Measurements from ENCODE around the gene ZNF273.

The ZNF273 gene

DNA sequence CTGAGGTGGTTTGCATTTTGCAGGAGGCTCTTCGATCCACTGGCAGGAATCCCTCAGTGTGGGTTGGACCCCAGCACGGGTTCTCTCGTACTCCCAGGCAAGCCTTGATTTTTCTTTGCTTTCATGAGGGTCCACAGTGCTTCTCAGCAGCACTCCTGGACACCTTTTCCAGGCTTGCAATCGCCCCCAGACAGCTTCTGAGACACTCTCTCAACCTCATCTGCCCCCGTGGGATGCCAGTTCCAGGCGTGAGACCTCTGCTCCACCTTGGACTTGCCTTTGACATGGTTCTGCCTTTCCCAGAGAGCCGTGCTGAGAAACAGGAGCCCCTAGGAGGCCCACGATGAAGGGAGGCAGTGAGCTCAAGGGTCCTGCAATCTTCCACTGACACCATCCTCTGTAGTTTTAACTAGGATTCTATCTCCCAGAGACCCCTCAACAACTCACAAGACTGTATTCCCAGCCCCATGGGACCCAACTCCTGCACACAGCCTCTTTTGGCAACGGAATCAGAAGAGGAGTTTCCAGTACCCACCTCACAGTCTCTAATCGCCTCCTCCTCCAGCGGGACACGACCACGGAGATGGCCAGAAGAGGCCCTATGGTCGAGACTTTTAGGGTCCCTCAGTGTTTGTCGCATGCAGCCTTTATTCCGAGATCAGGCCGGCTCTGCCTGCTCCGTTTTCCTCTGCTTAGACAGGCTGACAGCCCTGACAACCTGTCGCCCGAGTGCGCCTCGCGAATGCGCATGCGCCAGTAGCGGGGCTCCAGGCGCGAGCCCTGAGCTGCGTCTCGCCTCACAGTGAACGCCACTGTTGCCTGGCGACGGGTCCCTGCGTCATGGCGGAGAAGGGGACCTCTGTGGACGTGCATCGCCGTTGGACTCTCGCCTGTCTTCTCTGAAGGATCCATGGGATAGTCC, 26.0 kb upstream of the ZNF273 start:
- peak; percentile 29 to 51 for DNase-seq (ENCODE audit: low read depth in 2 of 2, low spot score in 1 of 2)

DNA sequence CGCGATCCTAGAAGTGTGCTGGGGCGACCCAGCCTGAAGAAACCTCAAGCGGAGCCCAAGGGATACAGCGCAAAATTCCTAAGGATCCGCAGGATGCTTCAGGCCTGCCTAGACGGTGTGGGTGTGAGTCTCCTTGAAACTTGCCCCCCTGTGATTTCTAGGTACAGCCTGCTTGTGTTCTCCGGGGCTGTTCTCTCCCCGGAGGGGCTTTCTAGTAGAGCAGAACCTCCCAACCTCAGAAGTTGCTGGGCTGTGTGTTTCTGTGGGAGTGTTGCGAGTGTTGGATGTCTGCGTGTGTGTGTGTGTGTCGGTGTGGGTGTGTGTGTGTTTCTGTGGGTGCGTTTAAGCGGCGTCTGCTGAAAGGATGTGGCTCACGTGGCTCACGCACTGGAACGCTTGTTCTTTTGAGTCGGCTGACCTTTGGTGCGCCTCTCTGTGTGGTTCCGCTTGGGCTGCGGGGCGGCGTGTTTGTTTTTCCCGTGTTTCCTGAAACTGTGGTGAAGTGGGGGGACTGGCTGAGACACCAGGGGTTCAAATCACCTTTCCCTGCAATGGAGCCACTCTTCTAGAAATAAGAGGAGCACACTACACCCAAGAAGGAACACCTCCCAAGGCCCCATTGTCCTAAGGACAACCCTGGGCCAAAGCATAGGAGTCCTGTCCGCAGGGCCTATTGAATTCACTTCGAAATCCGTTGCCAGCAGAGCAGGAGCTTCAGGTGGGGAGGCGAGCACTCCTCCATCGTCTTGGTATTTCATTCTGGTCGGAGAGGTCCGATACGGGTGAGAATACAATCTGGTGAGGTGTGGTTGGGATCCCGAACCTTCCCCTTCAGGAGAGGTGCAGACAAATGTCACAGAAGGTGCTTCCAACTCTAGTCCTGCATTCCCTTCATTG, 25.1 kb upstream of the ZNF273 start:
- DNase-seq (ENCODE audit: low read depth in 2 of 2, low spot score in 1 of 2), result no peak

DNA sequence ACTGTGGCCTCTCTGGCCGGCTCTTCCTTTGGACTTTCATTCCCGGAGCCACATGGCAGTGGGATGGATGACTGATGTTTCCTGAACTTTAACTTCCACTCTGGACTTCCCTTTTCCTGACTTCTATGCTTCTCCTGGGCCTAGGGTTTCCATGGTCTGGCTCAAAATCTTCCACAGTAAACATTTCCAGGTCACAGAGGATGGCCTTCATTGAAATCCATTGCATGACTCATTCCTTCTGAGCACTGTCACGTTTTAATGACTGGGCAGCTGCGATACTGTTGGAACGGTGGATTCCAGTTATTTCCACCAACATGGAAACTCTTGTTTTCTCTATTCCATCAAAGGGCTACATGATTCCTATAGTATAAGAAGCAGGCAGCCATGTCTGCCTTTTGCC, 24.4 kb upstream of the ZNF273 start:
- DNase-seq (ENCODE audit: low read depth in 2 of 2, low spot score in 1 of 2), result no peak

DNA sequence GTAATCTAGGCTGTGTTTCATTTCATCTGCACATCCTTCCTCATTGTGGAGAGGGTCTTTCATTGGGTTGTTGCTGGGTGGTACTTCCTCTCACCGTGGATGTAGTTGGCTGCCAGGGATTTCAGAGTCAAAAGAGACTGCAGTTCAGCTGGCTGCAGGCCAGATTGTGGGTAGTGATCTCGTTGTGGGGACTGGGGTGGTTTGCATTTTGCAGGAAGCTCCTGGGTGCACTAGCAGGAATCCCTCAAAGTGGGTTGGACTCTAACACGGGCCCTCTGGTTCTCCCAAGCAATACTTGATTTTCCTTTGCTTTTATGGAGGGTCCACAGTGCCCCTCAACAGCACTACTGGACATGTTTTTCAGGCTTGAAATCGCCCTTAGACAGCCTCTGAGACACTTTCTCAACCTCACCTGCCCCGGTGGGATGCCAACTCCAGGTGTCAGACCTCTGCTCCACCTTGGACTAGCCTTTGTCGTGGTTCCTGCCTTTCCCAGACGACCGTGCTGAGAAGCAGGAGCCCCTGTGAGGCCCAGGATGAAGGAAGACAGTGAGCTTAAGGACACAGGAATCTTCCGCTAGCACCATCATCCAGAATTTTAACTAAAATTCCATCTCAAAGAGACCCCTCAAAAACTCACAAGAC, 23.9 kb upstream of the ZNF273 start:
- no peak for DNase-seq (ENCODE audit: low read depth in 2 of 2, low spot score in 1 of 2)

DNA sequence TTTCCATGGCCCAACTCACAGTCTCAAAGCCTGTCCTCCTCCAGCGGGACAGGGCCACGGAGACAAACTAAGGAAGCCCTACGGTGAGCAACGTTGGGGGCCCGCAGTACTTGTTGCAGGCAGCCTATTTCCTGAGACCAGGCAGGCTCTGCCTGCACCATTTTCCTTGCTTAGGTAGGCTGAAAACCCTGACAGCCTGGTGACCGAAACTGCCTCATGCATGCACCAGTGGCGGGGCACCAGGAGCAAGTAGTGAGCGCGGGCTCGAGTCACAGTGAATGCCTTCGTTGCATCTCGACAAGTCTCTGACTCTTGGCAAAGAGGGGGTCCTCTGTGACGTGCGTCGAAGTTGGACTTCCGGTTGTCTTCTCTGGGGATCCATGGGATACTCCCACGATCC, 23.3 kb upstream of the ZNF273 start:
- no peak for DNase-seq (ENCODE audit: low read depth in 2 of 2, low spot score in 1 of 2)

DNA sequence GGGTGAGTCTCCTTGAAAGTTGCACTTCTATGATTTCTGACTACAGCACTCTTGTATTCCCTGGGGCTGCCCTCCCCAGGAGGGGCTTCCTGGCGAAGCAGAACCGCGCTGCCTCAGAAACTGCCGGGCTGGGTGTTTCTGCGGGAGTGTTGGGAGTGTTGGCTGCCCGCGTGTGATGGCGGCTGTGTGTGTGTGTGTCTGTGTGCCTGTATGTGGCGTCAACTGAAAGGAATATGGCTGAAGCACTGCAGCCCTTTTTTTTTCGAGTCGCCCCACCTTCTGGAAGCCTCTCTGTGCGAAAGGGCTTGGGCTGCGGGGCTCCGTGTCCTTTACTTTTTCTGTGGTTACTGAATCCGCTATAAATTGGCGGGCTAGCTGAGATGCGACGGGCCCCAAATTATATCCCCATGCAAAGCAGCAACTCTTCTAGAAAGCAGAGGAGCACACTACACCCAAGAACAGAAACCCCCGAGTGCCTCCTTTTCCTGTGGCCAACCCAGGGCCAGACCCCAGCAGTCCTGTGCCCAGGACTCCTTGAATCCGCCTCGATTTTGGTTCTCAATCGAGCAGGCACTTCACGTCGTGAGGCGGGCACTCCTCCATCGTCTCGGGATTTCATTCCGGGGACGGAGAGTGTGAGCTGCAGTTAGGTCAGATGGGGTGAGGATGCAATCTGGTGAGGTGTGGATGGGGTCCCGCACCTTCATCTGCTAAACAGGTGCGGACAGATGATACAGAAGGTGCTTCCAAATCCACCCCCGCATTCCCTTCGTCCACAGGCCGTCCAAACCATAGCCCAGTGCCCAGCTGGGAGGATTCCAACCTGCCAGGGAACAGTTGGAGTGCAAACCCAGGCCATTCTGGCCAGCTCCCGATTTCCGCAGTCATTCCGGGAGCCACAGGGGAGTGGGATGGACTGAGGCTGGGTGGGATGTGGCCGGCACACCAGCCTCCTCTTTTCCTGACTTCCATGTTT, 22.5 kb upstream of the ZNF273 start:
- no peak for DNase-seq (ENCODE audit: low read depth in 2 of 2, low spot score in 1 of 2)

DNA sequence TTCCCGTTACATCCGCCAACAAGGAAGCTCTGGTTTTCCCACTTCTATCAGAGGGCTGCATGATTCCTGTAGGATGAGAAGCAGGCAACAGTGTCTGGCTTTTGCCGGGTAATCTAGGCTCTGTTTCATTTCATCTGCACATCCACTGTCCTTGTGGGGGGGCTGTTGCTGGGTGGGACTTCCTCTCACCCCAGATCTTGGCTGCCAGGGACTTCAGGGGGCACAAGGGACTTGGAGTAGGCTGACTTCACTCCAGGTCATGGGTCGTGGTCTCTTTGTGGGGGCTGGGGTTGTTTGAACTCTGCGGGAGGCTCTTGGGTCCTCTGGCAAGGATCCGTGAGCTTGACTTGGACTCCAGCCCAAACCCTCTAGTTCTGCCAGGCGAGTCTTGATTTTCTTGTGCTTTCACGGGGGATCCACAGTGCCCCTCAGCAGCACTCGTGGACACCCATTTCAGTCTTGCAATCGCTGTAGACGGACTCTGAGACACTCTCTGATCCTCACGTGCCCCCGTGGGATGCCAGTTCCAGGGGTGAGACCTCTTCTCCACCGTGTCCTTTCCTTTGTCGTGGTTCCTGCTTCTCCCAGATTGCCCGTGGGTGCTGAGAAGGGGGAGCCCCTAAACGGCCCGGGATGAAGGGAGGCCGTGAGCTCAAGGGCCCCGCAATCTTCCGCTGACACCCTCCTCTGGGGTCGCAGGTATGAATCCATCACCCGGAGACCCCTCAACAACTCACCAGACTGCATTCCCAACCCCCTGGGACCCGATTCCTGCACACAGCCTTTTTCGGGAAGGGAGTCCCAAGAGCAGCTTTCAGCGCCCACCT, 21.4 kb upstream of the ZNF273 start:
- DNase-seq (ENCODE audit: low read depth in 2 of 2, low spot score in 1 of 2), result no peak

DNA sequence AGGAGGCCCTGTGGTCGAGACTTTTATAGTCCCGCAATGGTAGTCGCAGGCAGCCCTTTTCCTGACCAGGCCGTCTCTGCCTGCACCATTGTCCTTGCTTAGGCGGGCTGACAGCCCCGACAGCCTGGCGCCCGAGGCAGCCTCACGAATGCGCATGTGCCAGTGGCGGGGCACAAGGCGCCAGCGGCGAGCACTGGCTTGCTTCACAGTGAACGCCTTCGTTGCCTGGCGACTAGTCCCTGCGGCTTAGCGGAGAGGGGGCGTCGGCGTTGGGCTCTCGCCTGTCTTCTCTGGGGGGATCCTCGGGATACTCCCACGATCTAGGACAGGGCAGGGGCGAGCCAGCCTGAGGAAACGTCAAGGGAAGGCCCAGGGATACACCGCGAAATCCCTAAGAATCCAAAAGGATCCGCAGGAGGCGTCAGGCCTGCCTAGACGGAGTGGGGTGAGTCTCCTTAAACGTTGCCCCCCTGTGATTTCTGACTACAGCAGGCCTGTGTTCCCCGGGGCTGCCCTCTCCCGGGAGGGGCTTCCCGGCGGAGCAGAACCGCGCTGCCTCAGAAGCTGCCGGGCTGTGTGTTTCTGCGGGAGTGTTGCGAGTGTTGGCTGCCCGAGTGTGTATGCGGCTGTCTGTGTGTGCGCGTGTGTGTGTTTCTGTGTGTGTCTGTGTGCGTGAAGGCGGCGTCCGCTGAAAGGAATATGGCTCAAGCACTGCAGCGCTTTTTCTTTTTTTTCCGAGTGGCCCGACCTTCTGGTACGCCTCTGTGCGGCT, 20.5 kb upstream of the ZNF273 start:
- DNase-seq (ENCODE audit: low read depth in 2 of 2, low spot score in 1 of 2), result no peak

DNA sequence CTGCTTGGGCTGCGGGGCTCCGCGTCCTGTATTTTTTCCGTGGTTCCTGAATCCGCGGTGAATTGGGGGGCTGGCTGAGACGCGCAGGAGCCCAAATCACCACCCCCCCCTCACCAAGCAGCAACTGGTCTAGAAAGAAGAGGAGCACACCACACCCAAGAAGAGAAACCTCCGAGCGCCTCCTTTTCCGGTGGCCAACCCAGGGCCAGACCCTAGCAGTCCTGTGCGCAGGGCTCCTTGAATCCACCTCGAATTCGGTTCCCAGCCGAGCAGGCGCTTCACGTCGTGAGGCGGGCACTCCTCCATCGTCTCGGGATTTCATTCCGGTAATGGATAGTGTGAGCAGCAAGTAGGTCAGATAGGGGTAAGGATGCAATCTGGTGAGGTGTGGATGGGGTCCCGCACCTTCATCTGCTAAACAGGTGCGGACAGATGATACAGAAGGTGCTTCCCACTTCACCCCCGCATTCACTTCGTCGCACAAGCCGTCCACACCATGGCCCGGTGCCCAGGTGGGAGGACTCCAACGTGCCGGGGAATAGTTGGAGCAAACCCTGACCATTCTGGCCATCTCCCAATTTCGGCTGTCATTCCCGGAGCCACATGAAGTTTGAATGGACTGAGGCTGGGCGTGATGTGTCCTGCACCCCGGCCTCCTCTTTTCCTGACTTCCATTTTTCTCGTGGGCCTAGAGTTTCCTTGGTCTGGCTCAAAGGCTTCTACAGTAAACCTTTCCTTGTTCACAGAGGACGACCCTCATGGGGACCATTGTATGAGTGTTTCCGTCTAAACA, 19.8 kb upstream of the ZNF273 start:
- no peak for DNase-seq (ENCODE audit: low read depth in 2 of 2, low spot score in 1 of 2)

DNA sequence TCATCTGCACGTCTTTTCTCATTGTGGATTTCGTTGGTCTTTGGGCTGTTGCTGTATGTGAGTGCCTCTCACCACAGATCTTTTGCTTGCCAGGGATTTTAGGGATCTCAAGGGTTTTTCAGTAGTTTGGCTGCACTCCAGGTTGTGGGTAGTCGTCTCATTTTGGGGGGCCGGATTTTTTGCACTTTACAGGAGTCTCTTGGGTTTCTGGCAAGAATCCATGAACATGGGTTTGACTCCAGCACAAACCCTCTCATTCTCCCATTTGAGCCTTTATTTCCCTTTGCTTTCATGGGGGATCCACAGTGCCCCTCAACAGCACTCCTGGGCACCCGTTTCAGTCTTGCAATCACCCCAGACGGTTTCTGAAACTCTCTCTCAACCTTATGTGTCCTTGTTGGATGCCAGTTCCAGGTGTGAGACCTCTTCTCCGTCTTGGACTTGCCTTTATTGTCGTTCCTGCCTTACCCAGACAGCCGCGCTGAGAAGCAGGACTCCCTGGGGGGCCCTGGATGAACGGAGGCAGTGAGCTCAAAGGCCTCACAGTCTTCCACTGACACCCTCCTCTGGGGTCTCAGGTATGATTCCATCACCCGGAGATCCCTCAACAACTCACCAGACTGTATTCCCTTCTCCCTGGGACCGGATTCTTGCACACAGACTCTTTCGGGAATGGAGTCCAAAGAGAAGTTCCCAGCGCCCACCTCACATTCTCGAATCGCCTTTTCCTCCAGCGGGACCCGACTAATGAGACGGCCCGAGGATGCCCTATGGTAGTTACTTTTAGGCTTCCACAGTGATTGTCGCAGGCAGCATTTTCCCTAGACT, 18.8 kb upstream of the ZNF273 start:
- no peak for DNase-seq (ENCODE audit: low read depth in 2 of 2, low spot score in 1 of 2)

DNA sequence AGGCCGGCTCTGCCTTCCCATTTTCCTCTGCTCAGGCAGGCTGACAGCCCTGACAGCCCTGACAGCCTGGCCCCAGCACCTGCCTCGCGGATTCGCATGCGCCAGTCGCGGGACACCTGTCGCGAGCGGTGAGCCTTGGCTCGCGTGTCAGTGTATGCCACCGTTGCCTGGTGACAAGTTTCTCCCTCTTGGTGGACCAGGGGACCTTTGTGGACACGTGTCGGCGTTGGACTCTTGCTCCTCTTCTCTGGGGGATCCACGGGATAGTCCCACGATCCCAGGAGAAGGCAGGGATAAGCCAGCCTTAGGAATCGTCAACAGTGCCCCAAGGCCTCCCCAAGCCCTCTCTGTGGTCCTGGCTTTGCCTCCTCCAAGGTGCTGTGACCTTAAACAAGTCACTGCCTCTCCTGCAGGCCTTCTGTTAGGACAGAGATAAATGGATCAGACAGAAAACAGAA, 18.1 kb upstream of the ZNF273 start:
- no peak for DNase-seq (ENCODE audit: low read depth in 2 of 2, low spot score in 1 of 2)

DNA sequence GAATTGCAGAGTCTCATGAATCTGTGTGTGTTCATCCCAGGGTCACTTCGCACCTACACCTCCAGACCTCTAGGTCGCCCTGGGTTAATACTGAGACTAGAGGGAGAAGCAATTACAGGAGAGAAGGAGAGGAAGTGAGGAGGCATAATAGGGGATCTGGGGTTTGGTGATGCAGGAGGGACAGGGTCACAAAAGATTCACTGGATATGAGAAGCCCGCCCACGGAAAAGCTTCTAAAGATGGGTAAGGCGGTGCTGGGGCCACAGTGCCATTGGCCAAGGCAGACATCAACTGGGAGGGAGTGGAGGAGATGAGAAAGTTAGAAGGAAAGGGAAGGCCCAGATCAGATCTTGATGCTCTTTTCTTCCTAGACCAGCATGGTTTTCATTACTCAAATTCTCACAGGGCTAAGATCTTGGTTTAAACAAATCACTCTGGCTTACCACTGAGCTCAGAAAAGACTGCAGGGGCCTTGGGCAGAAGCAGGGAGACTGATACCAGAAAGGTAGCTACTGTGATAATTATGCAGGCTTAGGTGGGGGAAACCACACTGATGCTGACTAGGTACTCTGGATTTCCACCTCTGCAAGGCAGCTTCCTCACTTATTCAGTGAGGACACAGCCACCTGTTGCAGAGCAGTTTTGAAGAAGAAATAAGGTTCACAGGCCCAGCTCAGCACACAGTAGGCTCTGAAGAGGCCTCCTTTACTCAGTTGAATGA, 17.4 kb upstream of the ZNF273 start:
- DNase-seq (ENCODE audit: low read depth in 2 of 2, low spot score in 1 of 2), result no peak

DNA sequence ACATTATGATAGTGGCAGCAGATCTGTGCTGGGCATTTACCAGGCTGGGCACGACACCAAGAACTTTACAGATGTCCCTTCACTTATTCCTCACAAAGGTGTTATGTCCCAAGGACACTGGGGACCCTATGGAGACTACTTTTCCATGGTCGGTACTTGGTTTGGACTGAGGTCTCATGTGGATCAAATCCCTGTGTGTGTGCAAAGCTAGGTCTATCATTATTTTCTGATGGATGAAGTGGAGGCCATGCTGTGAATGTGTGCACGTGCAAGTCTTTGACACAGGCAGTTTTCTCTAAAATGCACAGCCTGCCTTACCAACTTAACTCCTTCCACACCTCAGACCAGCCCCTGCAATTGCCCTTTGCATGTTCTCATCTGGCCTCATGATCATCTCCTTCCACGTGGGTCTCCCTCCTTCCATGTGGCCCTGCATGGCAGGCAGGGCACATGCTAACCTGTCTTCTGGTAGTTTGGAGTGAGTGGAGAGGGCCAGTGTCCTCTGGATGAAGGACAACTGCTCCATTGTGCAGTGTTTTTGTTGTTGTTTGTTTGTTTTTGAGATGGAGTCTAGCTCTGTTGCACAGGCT, 16.0 kb upstream of the ZNF273 start:
- no peak for DNase-seq (ENCODE audit: low read depth in 2 of 2, low spot score in 1 of 2)

DNA sequence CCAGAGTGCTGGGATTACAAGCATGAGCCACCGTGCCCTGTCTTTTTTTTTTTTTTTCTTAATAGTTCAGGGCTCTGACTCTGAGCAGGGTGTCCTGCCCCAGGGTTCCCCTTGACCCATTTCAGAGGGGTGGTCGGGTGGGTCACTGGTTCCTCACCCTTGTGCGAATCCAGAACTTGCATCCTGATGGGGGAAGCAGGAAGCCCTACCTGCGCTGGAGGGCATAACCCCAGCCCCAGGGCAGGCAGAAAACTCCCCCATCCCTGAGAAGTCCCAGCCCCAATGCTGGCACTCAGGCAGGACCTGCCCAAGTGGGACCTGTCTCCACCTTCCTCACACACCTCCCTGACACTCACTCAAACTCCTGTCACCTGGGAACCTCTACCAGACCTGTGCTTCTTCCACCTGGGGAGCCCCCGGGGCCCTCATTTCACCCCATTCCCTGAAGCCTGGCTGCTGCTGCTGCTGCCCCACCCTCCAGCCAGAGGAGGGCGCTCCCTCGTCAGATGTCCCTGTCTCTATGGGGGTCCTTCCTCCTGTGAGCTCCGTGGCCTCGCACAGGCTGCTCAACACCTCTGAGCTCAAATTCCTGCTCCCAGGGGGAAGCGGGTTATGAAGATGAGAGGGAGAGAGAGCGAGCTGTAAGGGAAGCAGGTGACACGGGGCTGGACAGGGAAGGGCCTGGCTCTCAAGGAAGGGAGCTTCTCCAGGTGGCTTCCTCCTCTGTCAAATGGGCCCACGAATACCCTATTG, 15.1 kb upstream of the ZNF273 start:
- peak in 1 of 2 donors; percentile 11 for DNase-seq (ENCODE audit: low read depth in 2 of 2, low spot score in 1 of 2)

DNA sequence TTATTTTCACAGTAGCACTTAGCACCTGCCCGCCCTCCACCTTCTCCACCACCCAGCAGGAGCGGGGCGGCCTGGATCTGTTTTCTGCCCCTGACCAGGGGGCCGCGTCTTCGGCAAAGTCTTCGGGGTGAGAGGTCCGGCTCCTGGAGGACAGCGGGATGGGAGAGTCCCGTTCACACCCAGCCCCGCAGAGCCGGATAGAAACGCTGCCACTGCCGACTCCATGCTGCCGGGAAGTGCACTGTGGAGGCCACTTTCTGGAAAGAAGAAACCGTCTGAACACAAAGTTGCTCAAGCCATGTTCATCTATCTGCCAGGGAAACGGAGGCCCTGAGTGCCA, 14.5 kb upstream of the ZNF273 start:
- DNase-seq (ENCODE audit: low read depth in 2 of 2, low spot score in 1 of 2), result no peak
